ENCODE measurements around the gene MOB2.

MOB2 gene

GRCh38 chr11:1472180-1473005 is 14.2 kb downstream of the MOB2 start:
- DNase-seq: no peak

DNA sequence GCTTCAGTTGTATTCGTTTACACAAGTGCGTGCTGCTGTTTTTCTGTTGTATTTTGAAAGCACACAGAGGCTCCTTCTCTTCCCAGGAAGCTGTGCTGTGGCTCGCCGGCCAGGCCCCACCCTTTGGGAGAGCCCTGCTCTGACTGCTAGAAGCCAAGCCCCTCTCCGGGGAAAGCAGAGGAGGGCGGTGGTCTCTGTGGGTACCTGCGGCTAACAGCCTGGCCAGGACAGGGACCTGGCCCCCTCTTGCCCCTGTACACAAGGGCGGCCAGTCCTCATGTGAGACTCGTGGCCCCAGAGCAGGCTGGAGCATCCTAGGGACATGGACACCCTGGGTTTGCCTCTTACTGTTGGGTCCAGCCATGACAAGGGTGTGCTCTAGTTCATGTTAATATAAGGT is 14.8 kb downstream of the MOB2 start:
- DNase-seq: no peak

GRCh38 chr11:1470681-1471611 is 15.6 kb downstream of the MOB2 start:
- no peak for DNase-seq

GRCh38 chr11:1469911-1470680 is 16.5 kb downstream of the MOB2 start:
- DNase-seq: no peak

- DNase-seq: no peak
These were observed 17.2 kb downstream of the MOB2 start for GRCh38 chr11:1469287-1469910.

DNA sequence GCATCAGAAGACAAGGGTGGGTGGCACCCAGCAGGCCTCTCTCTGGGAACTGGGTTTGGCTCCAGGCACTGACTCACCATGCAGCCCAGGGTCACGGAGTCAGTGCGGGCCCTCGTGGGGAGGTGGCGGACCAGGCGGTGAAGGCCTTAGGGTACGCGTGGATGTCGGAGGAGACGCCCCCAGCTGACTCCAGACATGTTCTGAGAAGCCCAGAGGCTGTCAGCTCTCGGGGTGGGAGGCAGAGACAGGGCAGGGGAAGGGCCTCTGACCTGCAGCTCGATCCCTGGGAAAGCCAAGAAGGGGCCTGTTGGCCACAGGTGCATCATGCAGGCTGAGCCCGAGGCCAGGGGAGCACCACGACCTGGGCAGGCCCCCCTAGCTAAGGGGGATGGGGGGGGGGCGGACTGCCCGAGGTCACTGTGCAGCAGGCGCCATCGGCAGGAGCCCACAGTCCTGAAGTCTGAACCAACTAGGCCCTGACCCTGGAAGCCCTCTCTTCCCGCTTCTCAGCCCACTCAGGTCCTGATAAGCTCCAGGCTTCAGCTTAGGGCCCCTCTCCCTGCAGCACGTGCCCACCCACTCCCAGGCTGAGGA is 18.0 kb downstream of the MOB2 start:
- DNase-seq: no peak

- no peak for DNase-seq
These were observed 18.6 kb downstream of the MOB2 start for GRCh38 chr11:1468002-1468401.

GRCh38 chr11:1467270-1467669 is 19.3 kb downstream of the MOB2 start:
- DNase-seq: no peak

- no peak for DNase-seq
These were observed 19.8 kb downstream of the MOB2 start for GRCh38 chr11:1466784-1467183.

- DNase-seq: no peak
These were observed 23.5 kb downstream of the MOB2 start for GRCh38 chr11:1463056-1463455.

DNA sequence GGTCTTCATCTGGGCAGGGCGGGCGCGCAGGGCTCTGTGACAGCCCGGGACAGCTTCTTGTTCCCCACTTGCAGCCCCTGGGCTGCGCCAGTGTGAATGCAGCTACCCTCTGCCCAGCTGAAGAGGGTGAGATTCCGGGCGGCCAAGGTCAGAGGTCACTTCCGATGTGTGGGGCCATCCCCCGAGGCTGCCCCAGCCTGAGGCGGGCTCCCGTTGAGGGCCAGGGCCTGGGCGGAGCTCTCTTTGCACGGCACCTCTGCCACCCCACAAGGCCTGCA is 23.9 kb downstream of the MOB2 start:
- DNase-seq: no peak

DNA sequence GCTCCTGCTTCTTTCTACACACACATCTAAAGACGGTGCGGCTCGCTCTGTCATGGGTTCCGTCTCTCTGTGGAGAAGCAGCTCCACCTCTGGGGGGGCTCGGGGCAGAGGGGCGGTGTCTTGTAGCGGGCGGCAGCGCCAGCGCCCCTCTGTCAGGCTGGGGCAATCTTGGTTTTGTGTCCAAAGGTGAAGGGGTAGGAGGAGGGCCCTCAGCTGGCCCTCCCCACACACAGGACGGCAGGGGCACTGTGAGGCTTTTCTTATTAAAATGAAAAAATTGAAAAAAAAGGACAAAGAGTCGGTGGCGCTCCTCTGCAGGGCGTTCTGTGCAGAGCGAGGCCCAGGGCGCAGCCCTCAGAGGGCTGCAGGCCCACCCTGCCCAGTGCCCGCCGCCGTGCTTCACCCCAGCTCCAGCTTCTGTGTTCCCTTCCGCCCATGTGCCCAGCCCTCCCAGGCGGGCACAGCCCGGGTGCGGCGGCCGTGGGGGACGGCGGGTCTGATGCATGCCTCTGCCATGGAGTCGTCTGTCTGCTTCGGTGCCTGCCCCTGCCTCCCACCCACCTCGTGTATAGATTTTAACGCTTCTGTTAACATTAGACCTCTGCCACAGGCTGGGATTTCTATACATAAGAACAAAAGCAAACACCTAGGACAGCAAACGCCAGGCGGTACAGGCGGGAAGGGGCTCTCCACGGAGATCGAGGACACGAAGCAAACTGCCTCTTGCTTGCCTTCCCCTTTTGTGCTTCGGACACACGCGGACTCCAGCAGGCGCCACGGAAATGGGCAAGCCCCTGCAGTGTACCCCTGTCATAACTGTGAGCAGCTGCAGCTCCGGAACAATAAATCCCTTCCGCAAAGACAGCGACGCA is 24.5 kb downstream of the MOB2 start:
- DNase-seq: no peak

DNA sequence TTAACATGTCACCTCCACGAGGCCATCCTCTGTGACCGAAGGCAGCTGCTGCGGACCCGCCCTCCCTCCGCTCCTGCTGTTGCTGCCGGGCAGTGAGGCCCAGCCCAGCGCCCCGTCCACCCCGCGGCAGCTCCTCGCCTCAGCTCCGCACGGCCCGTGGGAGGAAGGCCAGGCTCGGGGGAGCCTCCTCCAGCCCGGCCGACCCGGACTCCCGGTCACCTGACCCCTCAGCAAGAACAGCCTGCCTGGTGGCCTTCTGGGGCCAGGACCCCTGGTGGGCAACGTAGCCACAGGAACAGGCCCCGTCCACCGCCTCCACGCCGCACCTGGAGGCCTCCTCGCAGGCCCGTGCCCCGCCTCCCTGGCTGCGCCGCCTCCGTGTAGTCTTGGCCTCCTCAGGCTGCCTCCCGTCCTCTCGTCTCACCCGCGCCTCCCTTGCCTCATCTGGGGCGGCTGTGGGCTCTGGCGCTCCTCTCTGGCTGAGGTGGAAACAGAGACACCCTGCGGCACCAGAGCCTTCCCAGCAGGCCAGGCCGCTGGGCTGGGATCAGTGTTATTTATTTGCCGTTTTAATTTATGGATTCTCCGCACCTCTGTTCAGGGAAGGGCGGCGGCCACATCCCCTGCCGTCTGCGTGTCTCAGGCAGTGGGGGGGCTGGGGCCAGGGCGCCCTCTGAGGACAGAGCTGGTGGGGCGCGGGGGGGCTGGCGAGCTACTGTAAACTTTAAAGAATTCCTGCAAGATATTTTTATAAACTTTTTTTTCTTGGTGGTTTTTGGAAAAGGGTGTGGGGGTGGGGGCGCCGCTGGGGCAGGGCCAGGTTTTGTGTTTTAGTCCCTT is 25.4 kb downstream of the MOB2 start:
- peak; percentile 70 for DNase-seq

GRCh38 chr11:1460396-1460985 is 26.1 kb downstream of the MOB2 start:
- no peak for DNase-seq

GRCh38 chr11:1459764-1460395 is 26.7 kb downstream of the MOB2 start:
- DNase-seq: no peak

GRCh38 chr11:1459219-1459575 is 27.4 kb downstream of the MOB2 start:
- DNase-seq: no peak

DNA sequence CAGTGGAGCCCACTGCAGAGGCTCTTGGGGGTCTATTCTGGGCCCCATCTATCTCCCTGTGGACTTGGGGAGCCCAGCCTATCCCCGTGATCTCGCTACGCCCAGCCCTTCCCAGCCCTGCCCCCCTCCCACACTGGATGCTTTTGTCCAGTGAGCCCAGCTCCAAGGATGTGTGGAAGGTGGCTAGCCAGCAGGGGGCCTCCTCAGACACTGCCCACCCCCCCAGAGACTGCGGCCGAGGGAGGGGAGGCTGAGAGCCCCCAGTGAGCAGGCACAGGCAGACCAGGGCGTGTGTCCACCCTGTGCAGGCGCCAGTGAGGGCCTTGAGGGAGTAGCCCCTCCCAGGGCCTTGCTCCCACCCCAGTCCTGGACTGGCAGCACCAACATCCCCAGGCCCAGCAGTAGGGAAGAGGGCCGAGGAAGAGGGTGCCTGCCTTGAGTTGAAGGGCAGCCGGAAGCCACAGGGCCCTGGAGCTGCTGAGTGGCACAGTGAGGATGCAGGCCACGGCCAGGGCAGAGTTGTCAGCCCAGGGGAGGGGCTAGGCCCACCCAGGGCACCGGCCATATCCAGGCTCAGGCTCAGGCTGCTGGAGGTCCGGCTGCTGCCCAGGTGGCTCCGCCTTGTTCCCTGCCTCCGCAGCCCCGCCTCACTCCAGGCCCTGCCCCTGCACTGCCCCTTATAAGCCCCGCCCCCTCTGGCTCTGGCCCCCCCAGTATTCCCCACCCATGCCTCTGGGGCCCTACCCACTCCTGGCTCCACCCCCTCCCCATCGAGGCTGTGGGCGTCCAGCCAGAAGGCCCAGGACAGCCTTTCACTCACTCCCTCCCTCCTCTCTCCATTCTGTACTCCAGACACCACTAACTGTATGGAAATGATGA is 28.0 kb downstream of the MOB2 start:
- no peak for DNase-seq

GRCh38 chr11:1457856-1458255 is 28.7 kb downstream of the MOB2 start:
- DNase-seq: no peak
